ENCODE results near the gene CYP19A1. TPM values are rescaled to one million over a fixed set of nuclear protein-coding genes. Genes with fewer than 3 reads are reported as not detected.

The CYP19A1 gene
- total and polyA plus RNA-seq, 2 donors (not counting 1 experiment from before 2014, with no cell fraction given): not detected

GRCh38 chr15:51350723-51351122 lies 12.3 kb upstream of the CYP19A1 start:
- no peaks in the 10 kb centered on the region for H3K9me3 Mint-ChIP-seq (ENCODE audit: insufficient read depth)
- Histone ChIP-seq H3K36me3 (replicated peaks in 1 of 2; ENCODE audit: control extremely low read depth in 1 of 2, control insufficient read depth in 1 of 2, extremely low read depth in 1 of 2, insufficient read depth in 2 of 2, low read length in 1 of 2) (no peaks in the 10 kb centered on the region), H3K27ac (ENCODE audit: low read length in 2 of 2) (no peak overlapping the region), H2AFZ (ENCODE audit: insufficient read depth, low read depth, low read length, poor library complexity, severe bottlenecking) (no peak overlapping the region), H3K4me2 (replicated peaks; ENCODE audit: low read depth, low read length, poor library complexity, severe bottlenecking) (no peak overlapping the region), H3K9ac (ENCODE audit: low read length) (no peak overlapping the region), H4K20me1 (ENCODE audit: control insufficient read depth, insufficient read depth, low read length, poor library complexity, severe bottlenecking) (no peaks in the 10 kb centered on the region), H3K27me3 (replicated peaks in 1 of 4; ENCODE audit: control extremely low read depth in 1 of 4, control insufficient read depth in 3 of 4, insufficient read depth in 4 of 4, low read length in 3 of 4) (peaks cover 0 to 3% (median 0%) of the 10 kb centered on the region in 4 experiments), H3K79me2 (ENCODE audit: control insufficient read depth, insufficient read depth, low read length) (no peaks in the 10 kb centered on the region), H3K4me3 (ENCODE audit: control extremely low read depth in 1 of 5, extremely low read depth in 1 of 5, insufficient read depth in 1 of 5, low read depth in 2 of 5, low read length in 4 of 5) (no peak overlapping the region), H3K9me3 (ENCODE audit: control extremely low read depth in 1 of 3, control insufficient read depth in 2 of 3, insufficient read depth in 1 of 3, low read length in 2 of 3) (no peaks in the 10 kb centered on the region), H3K4me1 (ENCODE audit: control insufficient read depth in 2 of 2, insufficient read depth in 2 of 2, low read length in 2 of 2) (no peaks in the 10 kb centered on the region)
- no peak overlapping the region for H3K27ac Mint-ChIP-seq
- DNase-seq (no peak), ATAC-seq (ENCODE audit: low read depth) (no peak)
- CTCF ChIA-PET: no interaction called here
- H3K4me1 Mint-ChIP-seq: peaks cover 4% of the 10 kb centered on the region
- H3K27me3 Mint-ChIP-seq: peaks cover 18% of the 10 kb centered on the region
- WGBS (ENCODE audit: insufficient coverage): no CpG with 5 or more reads among the region's 3 CpGs
- no peak for TF ChIP-seq EZH2 (IDR thresholded peaks at IDR 0.05; ENCODE audit: borderline replicate concordance, insufficient read depth, low read depth, low read length, poor library complexity, severe bottlenecking)
- no peak for TF ChIP-seq CTCF (IDR thresholded peaks at IDR 0.05)
- intact Hi-C loops (cut with micrococcal nuclease): no loop called here
- POLR2A ChIA-PET: no interaction called here
- H3K4me3 Mint-ChIP-seq: no peak overlapping the region

- 67% methylated on average over 2 of the region's 4 CpGs for WGBS (ENCODE audit: insufficient coverage)
- H3K4me3 ChIP-seq (ENCODE audit: control extremely low read depth in 1 of 5, extremely low read depth in 1 of 5, insufficient read depth in 1 of 5, low read depth in 2 of 5, low read length in 4 of 5): no peak overlapping the region
- no peaks in the 10 kb centered on the region for H3K4me1 ChIP-seq (ENCODE audit: control insufficient read depth in 2 of 2, insufficient read depth in 2 of 2, low read length in 2 of 2)
- H3K4me2 ChIP-seq (replicated peaks; ENCODE audit: low read depth, low read length, poor library complexity, severe bottlenecking): no peak overlapping the region
- peaks cover 16% of the 10 kb centered on the region for H3K27me3 Mint-ChIP-seq
- ChIA-PET CTCF (no interaction called here), POLR2A (no interaction called here)
- H3K9me3 Mint-ChIP-seq (ENCODE audit: insufficient read depth): no peaks in the 10 kb centered on the region
- no peaks in the 10 kb centered on the region for H3K36me3 ChIP-seq (replicated peaks in 1 of 2; ENCODE audit: control extremely low read depth in 1 of 2, control insufficient read depth in 1 of 2, extremely low read depth in 1 of 2, insufficient read depth in 2 of 2, low read length in 1 of 2)
- H2AFZ ChIP-seq (ENCODE audit: insufficient read depth, low read depth, low read length, poor library complexity, severe bottlenecking): no peak overlapping the region
- intact Hi-C loops (cut with micrococcal nuclease): no loop called here
- no peaks in the 10 kb centered on the region for H3K27me3 ChIP-seq (replicated peaks in 1 of 4; ENCODE audit: control extremely low read depth in 1 of 4, control insufficient read depth in 3 of 4, insufficient read depth in 4 of 4, low read length in 3 of 4)
- H3K9me3 ChIP-seq (ENCODE audit: control extremely low read depth in 1 of 3, control insufficient read depth in 2 of 3, insufficient read depth in 1 of 3, low read length in 2 of 3): no peaks in the 10 kb centered on the region
- no peak overlapping the region for H3K4me3 Mint-ChIP-seq
- H4K20me1 ChIP-seq (ENCODE audit: control insufficient read depth, insufficient read depth, low read length, poor library complexity, severe bottlenecking): no peaks in the 10 kb centered on the region
- H3K27ac Mint-ChIP-seq: no peak overlapping the region
- no peak for ATAC-seq (ENCODE audit: low read depth)
- H3K4me1 Mint-ChIP-seq: peaks cover 4% of the 10 kb centered on the region
- no peak overlapping the region for H3K9ac ChIP-seq (ENCODE audit: low read length)
- DNase-seq: no peak
- no peaks in the 10 kb centered on the region for H3K79me2 ChIP-seq (ENCODE audit: control insufficient read depth, insufficient read depth, low read length)
- no peak overlapping the region for H3K27ac ChIP-seq (ENCODE audit: low read length in 2 of 2)
- TF ChIP-seq CTCF (IDR thresholded peaks at IDR 0.05) (no peak), EZH2 (IDR thresholded peaks at IDR 0.05; ENCODE audit: borderline replicate concordance, insufficient read depth, low read depth, low read length, poor library complexity, severe bottlenecking) (no peak)
Observed at GRCh38 chr15:51349156-51349844, 10.9 kb upstream of the CYP19A1 start.
